Aorta (tissue), 5 donors: ENCODE results near the gene TMEM178B. TPM values are rescaled to one million over a fixed set of nuclear protein-coding genes. Genes with fewer than 3 reads are reported as not detected.

Experiments used
- ATAC-seq: fragments of 200-7000 bp; cut with Tn5 transposase; one replicate; pipeline ENCODE4 v1.9.1; 2022; ENCODE audit warnings: moderate library complexity; ENCODE audit not compliant: low FRiP score
- DNase-seq, 2 donors: peaks; one replicate each; pipeline ENCODE4 v3.0.0-alpha.2; 2020
- H3K27ac ChIP-seq, 2 donors: one replicate each; pipeline ENCODE4 v1.5.1; 2013; ENCODE audit warnings: low read length in 2 of 2, mild to moderate bottlenecking in 2 of 2, moderate library complexity in 2 of 2, control low read depth in 1 of 2, inconsistent platforms in 1 of 2, low read depth in 1 of 2
- H3K27me3 ChIP-seq, 2 donors: one replicate each; pipeline ENCODE4 v1.6.1; 2013; ENCODE audit warnings: control low read depth in 1 of 2, low read length in 1 of 2, mild to moderate bottlenecking in 1 of 2, moderate library complexity in 1 of 2; ENCODE audit not compliant: insufficient read depth in 2 of 2, control insufficient read depth in 1 of 2
- H3K36me3 ChIP-seq, 2 donors: one replicate each; pipeline ENCODE4 v1.6.1; 2013; ENCODE audit warnings: control low read depth in 1 of 2, low read length in 1 of 2, mild to moderate bottlenecking in 1 of 2; ENCODE audit not compliant: insufficient read depth in 2 of 2, control insufficient read depth in 1 of 2
- H3K4me1 ChIP-seq, 2 donors: one replicate each; pipeline ENCODE4 v1.6.1; 2013; ENCODE audit warnings: low read length in 2 of 2, control low read depth in 1 of 2, mild to moderate bottlenecking in 1 of 2, moderate library complexity in 1 of 2; ENCODE audit not compliant: insufficient read depth in 2 of 2, control insufficient read depth in 1 of 2
- H3K4me3 ChIP-seq, 2 donors: one replicate each; pipeline ENCODE4 v1.5.1; 2013; ENCODE audit warnings: low read length in 2 of 2, control low read depth in 1 of 2, mild to moderate bottlenecking in 1 of 2
- H3K9me3 ChIP-seq: one replicate; pipeline ENCODE4 v1.6.1; 2013; ENCODE audit warnings: mild to moderate bottlenecking, low read length; ENCODE audit not compliant: control insufficient read depth
- WGBS, 2 donors: extraction: QIAGEN DNeasy Blood & Tissue Kit; methylation state at CpG; one replicate each; pipeline ENCODE4 v1.1.7; 2013; 5-methylcytosine and 5-hydroxymethylcytosine counted together
- intact Hi-C, 2 donors: fragments of 100-400 bp; cut with DNase I; formaldehyde crosslinking; loops; one replicate each; pipeline versions ENCODE4 v1.14.2 to v1.15.0; 2022
- polyA plus RNA-seq, 2 donors: library from polyadenylated mRNA; stranded (reverse); fragments of 200-250 nt; gene quantifications; one replicate each; pipeline ENCODE4 v1.2.3, GENCODE V29; 2013
- total RNA-seq, 2 donors: library from RNA; stranded (reverse); fragmentation: NEBNext Ultra II Directional; extraction: Animal tissue kit (Norgen Biotek cat#: 25700); gene quantifications; one replicate each; pipeline ENCODE4 v1.2.1, GENCODE V29; 2021
- donor health status: healthy with polysubstance abuse.
- donor health status: Bipolar disorder and iron deficiency.
- donor health status: DM: no; HTN: no; CAD: no.
- donor health status: DM: no; HTN: no; CAD: no.
- donor health status: DM: yes; HTN: yes; CAD: no.

The TMEM178B gene
- total and polyA plus RNA-seq, 4 donors = 0.05 to 0.42 (median 0.19) TPM

GRCh38 chr7:141294143-141294829 is 220.4 kb downstream of the TMEM178B start:
- intact Hi-C loops = no loop called here
- no peaks in the 10 kb centered on the region for H3K4me1 ChIP-seq
- peaks cover 2% of the 10 kb centered on the region for H3K9me3 ChIP-seq
- H3K27ac ChIP-seq = no peak overlapping the region
- H3K36me3 ChIP-seq = no peaks in the 10 kb centered on the region
- ATAC-seq (no peak), DNase-seq (no peak)
- H3K27me3 ChIP-seq = no peaks in the 10 kb centered on the region
- WGBS, 2 donors = 53 to 68% methylated on average over 2 of the region's 2 CpGs
- H3K4me3 ChIP-seq = no peak overlapping the region

GRCh38 chr7:141295367-141295895 is 221.6 kb downstream of the TMEM178B start:
- DNase-seq = no peak
- Histone ChIP-seq H3K36me3 (no peaks in the 10 kb centered on the region), H3K4me1 (no peaks in the 10 kb centered on the region), H3K27me3 (no peaks in the 10 kb centered on the region), H3K4me3 (no peak overlapping the region), H3K9me3 (peaks cover 3% of the 10 kb centered on the region), H3K27ac (no peak overlapping the region)
- 33 to 43% methylated on average over 2 of the region's 2 CpGs for WGBS, 2 donors
- intact Hi-C loops = no loop called here
- no peak for ATAC-seq

- peaks cover 0 to 1% of the 10 kb centered on the region in 2 donors for H3K27me3 ChIP-seq
- no peak overlapping the region for H3K27ac ChIP-seq
- 72% methylated on average over 2 of the region's 2 CpGs for WGBS, 2 donors
- DNase-seq (no peak), ATAC-seq (no peak)
- no peaks in the 10 kb centered on the region for H3K36me3 ChIP-seq
- H3K4me3 ChIP-seq = no peak overlapping the region
- intact Hi-C loops = no loop called here
- no peaks in the 10 kb centered on the region for H3K4me1 ChIP-seq
- peaks cover 1% of the 10 kb centered on the region for H3K9me3 ChIP-seq
Measured at GRCh38 chr7:141300816-141301215, 227.0 kb downstream of the TMEM178B start.

DNA sequence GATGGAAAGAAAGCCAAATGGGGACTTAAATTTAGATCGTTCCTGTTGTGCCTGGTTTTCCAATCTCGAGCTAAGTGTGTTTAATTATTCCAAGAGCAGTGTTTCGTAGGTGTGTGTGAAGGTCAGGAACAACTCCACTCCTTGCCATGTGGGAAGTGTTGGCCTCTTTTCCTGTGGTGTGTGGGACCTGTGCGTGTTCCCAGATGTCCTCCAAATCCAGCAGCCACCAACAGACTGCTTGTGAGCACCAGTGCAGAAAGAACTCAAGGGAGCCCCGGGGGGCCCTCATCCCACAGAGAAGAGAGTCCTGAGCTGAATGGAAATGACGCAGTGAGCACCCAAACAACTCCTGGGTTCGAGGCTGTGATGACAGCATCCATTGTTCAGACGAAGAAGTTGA is 227.7 kb downstream of the TMEM178B start:
- no peak overlapping the region for H3K4me3 ChIP-seq
- no peak for DNase-seq
- no peaks in the 10 kb centered on the region for H3K4me1 ChIP-seq
- H3K9me3 ChIP-seq = peaks cover 1% of the 10 kb centered on the region
- H3K27ac ChIP-seq = no peak overlapping the region
- intact Hi-C loops = no loop called here
- WGBS, 2 donors = 70 to 75% methylated on average over 8 of the region's 8 CpGs
- no peaks in the 10 kb centered on the region for H3K36me3 ChIP-seq
- peaks cover 0 to 1% of the 10 kb centered on the region in 2 donors for H3K27me3 ChIP-seq
- ATAC-seq = no peak

- H3K4me3 ChIP-seq = no peak overlapping the region
- intact Hi-C loops = no loop called here
- no peak for ATAC-seq
Measured at GRCh38 chr7:141302617-141303016, 228.8 kb downstream of the TMEM178B start.

DNA sequence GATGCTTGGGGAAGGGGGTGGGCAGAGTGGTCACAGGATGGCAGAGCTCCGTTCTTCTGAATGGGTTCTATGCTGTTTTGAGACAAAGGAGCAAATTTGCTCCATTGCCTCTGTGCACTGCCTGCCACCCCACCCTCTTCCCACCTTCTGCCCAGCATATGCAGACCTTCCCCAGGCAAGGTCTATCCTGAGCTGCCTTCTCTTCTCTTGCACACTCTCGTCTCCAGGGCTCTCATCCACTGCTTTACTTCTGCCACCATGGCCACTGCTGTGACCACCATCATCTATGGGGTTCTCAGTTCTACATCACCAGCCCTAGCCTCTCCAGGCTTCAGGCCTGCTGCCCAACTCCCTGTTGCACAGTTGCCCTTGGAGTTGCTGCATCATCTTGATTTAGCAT is 230.4 kb downstream of the TMEM178B start:
- WGBS, 2 donors = 68 to 69% methylated on average over 2 of the region's 2 CpGs
- intact Hi-C loops = no loop called here

More at GRCh38 chr7:141302617-141303016, 228.8 kb downstream of the TMEM178B start:
- Histone ChIP-seq H3K27ac (no peak overlapping the region), H3K36me3 (no peaks in the 10 kb centered on the region), H3K9me3 (peaks cover 1% of the 10 kb centered on the region), H3K4me1 (no peaks in the 10 kb centered on the region), H3K27me3 (peaks cover 0 to 1% of the 10 kb centered on the region in 2 donors)
- 88 to 89% methylated on average over 3 of the region's 3 CpGs for WGBS, 2 donors
- DNase-seq = no peak

DNA sequence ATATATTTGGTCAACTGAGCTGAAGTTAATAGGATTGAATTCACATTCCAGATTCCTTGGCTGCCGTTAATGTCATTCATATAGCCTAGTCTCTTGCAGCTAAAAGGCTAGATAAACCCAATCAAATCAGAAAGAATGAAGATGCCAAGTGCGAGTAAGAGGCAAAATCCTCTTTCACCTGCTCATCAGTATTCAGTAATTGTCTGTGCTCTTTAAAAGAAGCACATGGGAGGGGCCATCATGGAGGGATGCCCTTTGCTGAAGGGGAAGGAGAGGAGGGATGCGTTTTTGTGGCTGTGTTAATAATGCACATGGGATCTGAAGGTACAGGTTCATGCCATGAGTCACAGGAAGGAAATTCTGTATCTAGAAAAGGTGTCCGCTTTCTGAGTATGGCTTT is 232.2 kb downstream of the TMEM178B start:
- Histone ChIP-seq H3K27me3 (peaks cover 0 to 1% of the 10 kb centered on the region in 2 donors), H3K27ac (no peak overlapping the region), H3K4me3 (no peak overlapping the region), H3K36me3 (no peaks in the 10 kb centered on the region), H3K9me3 (peaks cover 3% of the 10 kb centered on the region), H3K4me1 (no peaks in the 10 kb centered on the region)
- WGBS, 2 donors = 70 to 83% methylated on average over 4 of the region's 4 CpGs
- DNase-seq (no peak), ATAC-seq (no peak)
- intact Hi-C loops = no loop called here

More for the DNA sequence above, 230.4 kb downstream of the TMEM178B start:
- Histone ChIP-seq H3K4me3 (no peak overlapping the region), H3K27ac (no peak overlapping the region), H3K9me3 (peaks cover 1% of the 10 kb centered on the region), H3K36me3 (no peaks in the 10 kb centered on the region), H3K27me3 (peaks cover 0 to 1% of the 10 kb centered on the region in 2 donors), H3K4me1 (no peaks in the 10 kb centered on the region)
- ATAC-seq (no peak), DNase-seq (no peak)

DNA sequence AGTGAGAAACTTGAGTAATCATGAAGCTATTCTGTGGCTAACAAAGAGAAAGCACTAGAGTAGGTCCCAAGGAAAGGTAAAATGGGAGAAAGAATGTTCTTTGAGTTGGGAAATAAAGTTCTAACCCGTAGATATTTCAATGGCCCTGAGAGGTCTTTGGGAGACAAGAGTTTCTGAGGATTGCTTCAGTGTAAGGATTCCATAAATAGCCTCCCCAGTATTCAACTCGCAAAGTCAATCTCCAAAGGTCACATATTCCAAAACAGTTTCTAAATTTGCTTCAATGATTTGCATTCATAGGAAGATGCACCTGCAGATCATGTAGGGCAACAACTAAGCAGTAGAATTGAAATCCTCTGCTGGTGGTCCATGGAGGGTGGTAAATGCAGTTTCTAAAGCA is 238.5 kb downstream of the TMEM178B start:
- 67 to 78% methylated on average over 2 of the region's 2 CpGs for WGBS, 2 donors

More for the DNA sequence above, 238.5 kb downstream of the TMEM178B start:
- ATAC-seq = no peak
- Histone ChIP-seq H3K9me3 (peaks cover 4% of the 10 kb centered on the region), H3K4me1 (no peaks in the 10 kb centered on the region), H3K27ac (no peak overlapping the region), H3K27me3 (no peaks in the 10 kb centered on the region), H3K4me3 (no peak overlapping the region), H3K36me3 (no peaks in the 10 kb centered on the region)
- intact Hi-C loops = no loop called here
- no peak for DNase-seq
